IPS-20b (cell line): ENCODE results near the gene B9D2.
"Not testable (repeated sequence)": the region's sequence is repeated elsewhere in the genome, so short reads cannot be mapped to it uniquely, and the experiment has no call there.

ENCODE experiments used
- H3K27ac ChIP-seq: one replicate; pipeline ENCODE4 v1.5.1; 2013; ENCODE audit warnings: low read length
- H3K27me3 ChIP-seq: 2 replicates; pipeline ENCODE4 v1.6.1; 2013; ENCODE audit warnings: mild to moderate bottlenecking, low read length, inconsistent platforms; ENCODE audit not compliant: insufficient read depth
- H3K36me3 ChIP-seq: 2 replicates; pipeline ENCODE4 v1.6.1; 2013; ENCODE audit warnings: low read depth, mild to moderate bottlenecking, inconsistent platforms, low read length, moderate library complexity; ENCODE audit not compliant: insufficient read depth
- H3K4me1 ChIP-seq: 2 replicates; pipeline ENCODE4 v1.6.1; 2013; ENCODE audit warnings: mild to moderate bottlenecking, control low read depth, inconsistent platforms, low read length, moderate library complexity; ENCODE audit not compliant: insufficient read depth
- H3K4me3 ChIP-seq: 2 replicates; pipeline ENCODE4 v1.5.1; 2013; ENCODE audit warnings: mild to moderate bottlenecking, low read length, inconsistent platforms
- H3K9ac ChIP-seq: 2 replicates; pipeline ENCODE4 v1.6.1; 2013; ENCODE audit warnings: low read depth, mild to moderate bottlenecking, inconsistent platforms, low read length, moderate library complexity
- H3K9me3 ChIP-seq: 2 replicates; pipeline ENCODE4 v1.6.1; 2013; ENCODE audit warnings: mild to moderate bottlenecking, low read depth, low read length, inconsistent platforms; ENCODE audit not compliant: insufficient read depth

Gene B9D2

DNA sequence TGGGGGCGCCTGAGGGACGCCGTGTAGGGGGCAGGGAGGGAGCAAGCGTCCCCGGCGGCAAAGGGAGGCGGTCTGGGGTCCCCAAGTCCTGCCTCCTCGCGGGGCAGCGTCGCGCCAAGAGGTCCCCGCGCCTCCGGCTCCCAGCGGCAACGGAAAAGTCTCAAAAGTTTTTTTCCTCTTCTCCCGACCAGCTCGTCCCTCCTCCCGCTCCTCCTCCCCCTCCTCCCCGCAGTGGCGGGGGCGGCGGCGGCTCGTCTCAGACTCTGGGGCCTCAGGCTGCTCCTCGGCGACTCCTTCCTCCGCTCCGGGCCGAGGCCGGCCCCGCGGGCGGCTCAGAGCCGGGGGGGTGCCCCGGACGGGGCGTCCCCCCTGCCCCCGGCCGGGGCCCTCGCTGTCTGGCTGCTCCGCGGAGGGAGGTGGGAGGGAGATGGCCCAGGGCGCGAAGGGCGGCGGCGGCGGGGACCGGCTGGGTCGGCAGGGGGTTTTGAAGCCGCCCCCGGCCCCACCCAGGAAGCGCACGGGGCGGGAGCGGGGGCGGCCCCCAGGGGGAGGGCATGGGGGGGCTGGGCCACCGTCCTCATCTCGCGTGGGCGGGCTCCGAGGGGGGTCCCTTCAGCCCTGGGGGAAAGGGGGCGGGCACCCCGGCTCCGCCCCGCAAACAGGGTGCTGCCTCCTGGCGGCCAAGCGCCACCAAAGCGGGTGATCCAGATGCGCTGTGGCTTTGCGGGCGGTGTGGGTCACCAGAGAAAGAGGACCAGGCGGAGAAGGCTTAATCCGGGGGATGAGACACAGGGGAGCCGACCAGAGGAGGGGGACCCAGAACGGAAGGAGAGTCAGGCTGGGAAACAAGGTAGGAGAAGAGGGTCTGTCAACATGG lies 10.2 kb downstream of the B9D2 start, which contains the start of gene TGFB1:
TSS of gene TGFB1 (minus strand) at position 457 of the 877 bp plus-strand sequence. CDS start 878 bp downstream, outside the sequence.
- H3K9me3 ChIP-seq = no peaks in the 10 kb centered on the region
- H3K27me3 ChIP-seq = peaks cover 55% of the 10 kb centered on the region
- H3K27ac ChIP-seq = no peak within 1 kb of the TSS
- peak within 1 kb of the TSS; percentile 58; the same call in 1 of the 2 replicates for H3K9ac ChIP-seq
- H3K36me3 ChIP-seq = no peaks in the 10 kb centered on the region
- peaks cover 4% of the 10 kb centered on the region; the same call in 1 of the 2 replicates for H3K4me1 ChIP-seq
- H3K4me3 ChIP-seq = peak within 1 kb of the TSS; percentile 72

DNA sequence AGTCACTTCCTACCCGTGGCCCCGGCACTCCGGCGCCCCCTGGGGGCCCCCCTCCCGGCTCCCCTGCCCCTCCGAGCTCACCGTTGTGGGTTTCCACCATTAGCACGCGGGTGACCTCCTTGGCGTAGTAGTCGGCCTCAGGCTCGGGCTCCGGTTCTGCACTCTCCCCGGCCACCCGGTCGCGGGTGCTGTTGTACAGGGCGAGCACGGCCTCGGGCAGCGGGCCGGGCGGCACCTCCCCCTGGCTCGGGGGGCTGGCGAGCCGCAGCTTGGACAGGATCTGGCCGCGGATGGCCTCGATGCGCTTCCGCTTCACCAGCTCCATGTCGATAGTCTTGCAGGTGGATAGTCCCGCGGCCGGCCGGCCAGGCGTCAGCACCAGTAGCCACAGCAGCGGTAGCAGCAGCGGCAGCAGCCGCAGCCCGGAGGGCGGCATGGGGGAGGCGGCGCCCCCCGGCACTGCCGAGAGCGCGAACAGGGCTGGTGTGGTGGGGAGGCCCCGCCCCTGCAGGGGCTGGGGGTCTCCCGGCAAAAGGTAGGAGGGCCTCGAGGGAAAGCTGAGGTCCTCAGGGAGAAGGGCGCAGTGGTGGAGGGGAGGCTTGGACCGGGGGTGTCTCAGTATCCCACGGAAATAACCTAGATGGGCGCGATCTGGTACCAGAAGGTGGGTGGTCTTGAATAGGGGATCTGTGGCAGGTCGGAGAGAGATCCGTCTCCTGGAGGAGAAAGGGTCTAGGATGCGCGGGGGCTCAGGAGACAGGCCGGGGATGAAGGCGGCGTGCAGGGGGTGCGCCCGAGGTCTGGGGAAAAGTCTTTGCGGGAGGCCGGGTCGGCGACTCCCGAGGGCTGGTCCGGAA lies 11.1 kb downstream of the B9D2 start:
- no peaks in the 10 kb centered on the region for H3K36me3 ChIP-seq
- H3K9ac ChIP-seq = peak overlapping the region; percentile 58; the same call in 1 of the 2 replicates
- H3K27ac ChIP-seq = no peak overlapping the region
- peaks cover 55% of the 10 kb centered on the region for H3K27me3 ChIP-seq
- no peaks in the 10 kb centered on the region for H3K9me3 ChIP-seq
- peak overlapping the region; percentile 72 for H3K4me3 ChIP-seq
- H3K4me1 ChIP-seq = peaks cover 4% of the 10 kb centered on the region; the same call in 1 of the 2 replicates

DNA sequence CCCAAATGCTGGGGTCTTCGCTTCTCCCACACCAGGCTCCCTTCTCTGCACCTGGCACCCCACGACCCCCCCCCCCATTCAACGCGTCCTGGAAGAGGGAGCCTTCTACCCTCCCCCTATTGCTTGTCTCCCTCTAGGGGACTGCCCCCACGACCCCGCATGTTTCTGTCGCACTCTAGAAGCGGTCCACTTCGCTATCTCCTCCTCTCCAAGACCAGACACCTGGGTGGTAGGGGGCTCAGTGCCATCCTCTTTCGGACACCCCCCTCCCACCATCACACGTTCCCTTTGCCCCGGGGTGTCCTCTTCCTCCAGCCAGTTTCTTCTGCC lies 11.7 kb downstream of the B9D2 start:
- Histone ChIP-seq H3K4me1 (peaks cover 4% of the 10 kb centered on the region; the same call in 1 of the 2 replicates), H3K4me3 (peak overlapping the region; percentile 72), H3K27ac (no peak overlapping the region), H3K27me3 (peaks cover 55% of the 10 kb centered on the region), H3K9me3 (no peaks in the 10 kb centered on the region), H3K9ac (no peak overlapping the region), H3K36me3 (no peaks in the 10 kb centered on the region)

DNA sequence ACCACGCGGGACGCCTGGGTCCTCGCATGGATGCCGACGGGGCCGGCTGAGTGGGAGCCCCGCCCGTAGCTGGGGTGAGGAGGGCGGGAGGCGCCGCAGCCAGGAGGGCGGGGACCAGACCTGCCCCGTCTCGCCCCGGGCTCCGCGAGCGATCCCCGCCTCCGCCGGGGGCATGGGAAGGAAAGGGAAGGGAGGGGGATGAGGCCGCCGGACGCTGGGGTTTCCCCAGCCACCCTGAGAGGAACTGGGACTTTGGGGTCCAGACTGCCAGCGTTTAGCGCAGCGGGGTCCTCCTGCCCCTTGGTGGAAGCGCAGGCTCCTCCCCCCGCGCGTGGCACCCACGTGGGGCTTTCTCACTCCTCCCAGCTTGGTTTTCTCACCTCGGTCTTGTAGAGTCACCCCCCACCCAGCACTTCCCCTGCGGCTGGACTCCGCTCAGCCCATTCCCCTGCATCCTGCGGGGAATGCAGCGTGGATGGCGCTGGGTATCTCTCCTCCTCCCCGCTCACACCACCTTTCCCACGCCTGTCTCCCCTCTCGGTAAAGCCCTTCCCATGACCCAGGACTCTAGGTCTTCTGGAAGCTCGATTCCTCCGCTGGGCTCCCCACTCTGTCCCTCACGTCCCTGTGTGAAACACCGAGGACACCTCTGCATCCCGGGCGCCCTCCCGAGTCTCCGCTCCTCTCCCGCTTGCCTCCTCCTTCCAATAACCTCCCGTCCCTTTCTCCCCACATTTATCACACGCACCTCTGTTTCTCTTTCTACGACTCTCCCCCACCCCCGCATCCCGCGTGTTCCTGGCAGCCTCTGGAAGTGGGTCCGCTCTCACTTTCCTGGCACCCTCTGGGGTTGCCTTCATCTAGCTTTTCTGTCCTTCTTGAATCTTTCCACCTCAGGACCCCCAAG lies 12.4 kb downstream of the B9D2 start:
- Histone ChIP-seq H3K4me1 (peaks cover 4% of the 10 kb centered on the region; the same call in 1 of the 2 replicates), H3K9ac (no peak overlapping the region), H3K27ac (no peak overlapping the region), H3K9me3 (no peaks in the 10 kb centered on the region), H3K27me3 (peaks cover 55% of the 10 kb centered on the region), H3K36me3 (no peaks in the 10 kb centered on the region), H3K4me3 (peak overlapping the region; percentile 72)

DNA sequence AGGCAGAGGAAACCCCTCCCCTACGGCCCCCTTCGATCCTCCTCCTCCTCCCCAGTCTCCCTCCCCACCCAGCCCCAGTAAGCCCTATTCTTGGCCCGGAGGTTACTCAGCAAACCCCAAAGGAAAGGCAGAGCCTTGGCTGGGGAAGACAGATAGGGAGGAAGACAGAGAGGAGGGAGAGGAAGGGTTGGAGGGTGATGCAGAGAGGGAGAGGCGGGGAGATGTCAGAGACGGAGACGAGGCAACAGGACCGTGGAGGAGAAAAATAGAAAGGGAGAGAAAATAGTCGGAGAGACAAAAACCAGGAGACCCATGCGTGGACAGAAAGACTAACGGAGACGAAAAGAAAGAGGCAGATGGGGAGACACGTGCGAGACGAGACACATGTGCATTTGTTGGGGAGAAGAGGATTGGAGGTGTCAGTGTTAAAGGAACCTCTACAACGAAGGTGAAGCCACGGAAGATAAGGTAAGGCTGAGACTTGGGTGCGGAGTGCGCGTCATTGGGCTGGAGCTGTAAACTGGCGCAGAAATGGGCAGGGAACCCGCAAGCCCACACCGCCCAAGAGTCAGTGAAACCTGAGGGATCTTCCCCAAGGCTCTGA lies 13.1 kb downstream of the B9D2 start:
- Histone ChIP-seq H3K27me3 (peaks cover 55% of the 10 kb centered on the region), H3K4me1 (peaks cover 4% of the 10 kb centered on the region; the same call in 1 of the 2 replicates), H3K4me3 (peak overlapping the region; percentile 72), H3K27ac (no peak overlapping the region), H3K9ac (no peak overlapping the region), H3K36me3 (no peaks in the 10 kb centered on the region), H3K9me3 (no peaks in the 10 kb centered on the region)

DNA sequence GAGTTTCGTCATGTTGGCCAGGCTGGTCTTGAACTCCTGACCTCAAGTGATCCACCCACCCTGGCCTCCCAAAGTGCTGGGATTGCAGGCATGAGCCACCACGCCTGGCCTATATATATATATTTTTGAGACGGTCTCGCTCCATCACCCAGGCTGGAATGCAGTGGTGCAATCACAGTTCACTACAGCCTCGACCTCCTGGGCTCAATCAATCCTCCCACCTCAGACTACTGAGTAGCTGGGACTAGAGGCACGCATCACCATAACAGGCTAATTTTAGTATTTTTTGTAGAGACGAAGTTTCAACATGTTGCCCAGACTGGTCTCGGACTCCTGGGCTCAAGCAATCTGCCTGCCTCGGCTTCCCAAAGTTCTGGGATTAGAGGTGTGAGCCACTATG lies 17.0 kb downstream of the B9D2 start:
- H3K9me3 ChIP-seq, H3K4me3 ChIP-seq, H3K36me3 ChIP-seq, H3K9ac ChIP-seq, H3K4me1 ChIP-seq, H3K27ac ChIP-seq: not testable (repeated sequence)
- peaks cover 29% of the 10 kb centered on the region for H3K27me3 ChIP-seq

DNA sequence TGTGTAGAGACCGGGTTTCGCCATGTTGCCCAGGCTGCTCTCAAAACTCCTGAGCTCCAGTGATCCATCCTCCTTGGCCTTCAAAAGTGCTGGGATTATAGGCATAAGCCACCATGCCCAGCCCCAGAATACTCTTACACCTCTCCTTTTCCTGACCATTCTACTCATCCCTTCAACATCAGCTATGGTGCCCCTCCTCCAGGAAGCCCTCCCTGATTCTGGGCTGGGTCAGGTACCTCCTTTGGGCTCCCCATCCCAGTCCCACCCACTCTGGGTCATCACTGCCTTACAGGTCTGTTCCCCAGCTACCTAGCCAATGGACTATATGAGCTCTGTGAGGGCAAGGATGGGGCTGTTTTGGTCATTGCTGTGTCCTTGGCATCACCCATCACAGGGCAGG lies 19.8 kb downstream of the B9D2 start:
- peaks cover 1% of the 10 kb centered on the region; the same call in 1 of the 2 replicates for H3K27me3 ChIP-seq
- no peak overlapping the region for H3K9ac ChIP-seq
- no peak overlapping the region for H3K27ac ChIP-seq
- no peak overlapping the region for H3K4me3 ChIP-seq
- no peaks in the 10 kb centered on the region for H3K4me1 ChIP-seq
- H3K36me3 ChIP-seq = no peaks in the 10 kb centered on the region
- no peaks in the 10 kb centered on the region for H3K9me3 ChIP-seq

DNA sequence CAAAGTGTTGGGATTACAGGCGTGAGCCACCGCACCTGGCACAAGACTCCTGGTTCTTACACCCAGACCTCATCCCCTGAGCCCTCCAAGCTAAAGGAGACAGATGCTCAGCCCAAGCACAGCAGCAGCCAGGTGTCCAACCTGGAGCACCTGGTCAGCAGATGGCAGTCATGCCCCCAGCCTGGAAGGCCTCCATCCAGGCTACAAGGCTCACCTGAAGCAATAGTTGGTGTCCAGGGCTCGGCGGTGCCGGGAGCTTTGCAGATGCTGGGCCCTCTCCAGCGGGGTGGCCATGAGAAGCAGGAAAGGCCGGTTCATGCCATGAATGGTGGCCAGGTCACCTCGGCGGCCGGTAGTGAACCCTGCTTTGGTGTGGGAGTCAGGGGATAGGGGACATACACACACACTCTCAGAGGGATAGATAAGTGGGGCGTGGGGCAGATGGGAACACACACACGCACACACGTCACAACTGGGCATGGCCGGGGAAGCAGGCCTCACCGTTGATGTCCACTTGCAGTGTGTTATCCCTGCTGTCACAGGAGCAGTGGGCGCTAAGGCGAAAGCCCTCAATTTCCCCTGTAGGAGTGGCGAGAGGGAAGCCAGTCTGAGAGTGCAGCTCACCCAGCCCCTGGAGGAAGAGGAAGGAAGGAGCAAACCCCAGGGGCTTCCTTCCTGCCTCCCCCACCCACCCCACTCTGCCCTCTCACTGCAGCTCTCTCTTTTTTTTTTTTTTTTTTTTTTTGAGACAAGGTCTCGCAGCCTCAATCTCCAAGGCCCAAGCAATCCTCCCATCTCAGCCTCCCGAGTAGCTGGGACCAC lies 22.1 kb downstream of the B9D2 start:
- Histone ChIP-seq H3K27me3 (no peaks in the 10 kb centered on the region), H3K4me1 (no peaks in the 10 kb centered on the region), H3K9me3 (no peaks in the 10 kb centered on the region), H3K36me3 (no peaks in the 10 kb centered on the region), H3K9ac (no peak overlapping the region), H3K27ac (no peak overlapping the region), H3K4me3 (no peak overlapping the region)

DNA sequence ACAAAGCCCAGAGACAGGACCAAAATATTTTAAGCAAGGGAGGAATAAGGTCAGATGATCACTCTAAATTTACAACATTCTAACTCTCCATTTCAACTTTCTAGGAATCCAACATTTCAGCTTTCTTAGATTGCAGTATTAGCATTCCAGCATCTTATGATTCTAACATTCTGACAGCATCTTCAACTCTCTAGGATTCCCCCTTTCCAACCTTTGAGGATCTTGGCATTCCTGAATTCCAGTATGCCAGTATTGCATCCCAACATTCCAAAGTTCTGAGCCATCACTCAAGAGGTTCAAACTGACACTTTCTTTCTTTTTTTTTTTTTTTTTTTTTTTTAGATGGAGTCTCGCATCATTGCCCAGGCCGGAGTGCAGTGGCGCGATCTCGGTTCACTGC lies 24.0 kb downstream of the B9D2 start:
- Histone ChIP-seq H3K36me3 (no peaks in the 10 kb centered on the region), H3K27ac (no peak overlapping the region), H3K4me1 (no peaks in the 10 kb centered on the region), H3K9me3 (no peaks in the 10 kb centered on the region), H3K4me3 (no peak overlapping the region), H3K27me3 (no peaks in the 10 kb centered on the region), H3K9ac (no peak overlapping the region; the same call in 1 of the 2 replicates)

DNA sequence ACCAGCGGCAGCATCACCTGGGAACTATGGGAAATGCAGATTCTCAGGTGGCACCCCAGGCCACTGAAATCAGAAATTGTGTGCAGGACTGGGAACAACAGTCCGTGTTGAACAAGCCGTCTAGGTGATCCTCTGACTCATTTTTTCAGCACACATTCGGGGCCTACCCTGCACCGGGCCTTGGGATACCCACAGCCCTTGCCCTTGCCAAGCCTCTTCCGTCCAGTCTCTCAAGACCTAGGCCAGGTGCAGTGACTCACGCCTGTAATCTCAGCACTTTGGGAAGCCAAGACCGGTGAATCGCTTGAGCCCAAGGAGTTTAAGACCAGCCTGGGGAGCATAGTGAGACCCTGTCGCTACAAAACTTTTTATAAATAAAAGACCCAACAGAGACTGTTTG lies 28.5 kb downstream of the B9D2 start:
- H3K9ac ChIP-seq = no peak overlapping the region

More for the DNA sequence above, 28.5 kb downstream of the B9D2 start:
- no peak overlapping the region for H3K27ac ChIP-seq
- H3K36me3 ChIP-seq = no peaks in the 10 kb centered on the region
- H3K4me1 ChIP-seq = no peaks in the 10 kb centered on the region
- H3K27me3 ChIP-seq = peaks cover 14% of the 10 kb centered on the region; the same call in 1 of the 2 replicates
- no peaks in the 10 kb centered on the region for H3K9me3 ChIP-seq
- no peak overlapping the region for H3K4me3 ChIP-seq
